Activated CD4-positive, alpha-beta T cell treated with anti-CD3 and anti-CD28 coated beads, Interleukin-2, amount 50 U/mL, for 48 hours (primary cell): ENCODE data around the gene TMEM151B.
A peak's percentile ranks its signal among the peaks of the same experiment; 100 is the strongest.

Experiments
- DNase-seq, 2 experiments: peaks; one replicate each; pipeline ENCODE4 v3.0.0-alpha.2; 2020

Gene TMEM151B

DNA sequence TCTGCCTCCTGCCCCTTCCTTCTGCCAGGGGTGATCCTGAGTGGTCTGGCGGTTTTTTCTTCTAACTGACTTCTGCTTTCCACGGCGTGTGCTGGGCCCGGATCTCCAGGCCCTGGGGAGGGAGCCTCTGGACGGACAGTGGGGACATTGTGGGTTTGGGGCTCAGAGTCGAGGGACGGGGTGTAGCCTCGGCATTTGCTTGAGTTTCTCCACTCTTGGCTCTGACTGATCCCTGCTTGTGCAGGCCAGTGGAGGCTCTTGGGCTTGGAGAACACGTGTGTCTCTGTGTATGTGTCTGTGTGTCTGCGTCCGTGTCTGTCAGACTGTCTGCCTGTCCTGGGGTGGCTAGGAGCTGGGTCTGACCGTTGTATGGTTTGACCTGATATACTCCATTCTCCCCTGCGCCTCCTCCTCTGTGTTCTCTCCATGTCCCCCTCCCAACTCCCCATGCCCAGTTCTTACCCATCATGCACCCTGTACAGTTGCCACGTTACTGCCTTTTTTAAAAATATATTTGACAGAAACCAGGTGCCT lies 36.6 kb upstream of the TMEM151B start:
- no peak for DNase-seq

- no peak for DNase-seq
These were observed 35.9 kb upstream of the TMEM151B start for GRCh38 chr6:44234101-44235025.

GRCh38 chr6:44235269-44235668 lies 35.0 kb upstream of the TMEM151B start:
- DNase-seq: no peak

GRCh38 chr6:44235891-44236516 lies 34.2 kb upstream of the TMEM151B start:
- DNase-seq: no peak

DNA sequence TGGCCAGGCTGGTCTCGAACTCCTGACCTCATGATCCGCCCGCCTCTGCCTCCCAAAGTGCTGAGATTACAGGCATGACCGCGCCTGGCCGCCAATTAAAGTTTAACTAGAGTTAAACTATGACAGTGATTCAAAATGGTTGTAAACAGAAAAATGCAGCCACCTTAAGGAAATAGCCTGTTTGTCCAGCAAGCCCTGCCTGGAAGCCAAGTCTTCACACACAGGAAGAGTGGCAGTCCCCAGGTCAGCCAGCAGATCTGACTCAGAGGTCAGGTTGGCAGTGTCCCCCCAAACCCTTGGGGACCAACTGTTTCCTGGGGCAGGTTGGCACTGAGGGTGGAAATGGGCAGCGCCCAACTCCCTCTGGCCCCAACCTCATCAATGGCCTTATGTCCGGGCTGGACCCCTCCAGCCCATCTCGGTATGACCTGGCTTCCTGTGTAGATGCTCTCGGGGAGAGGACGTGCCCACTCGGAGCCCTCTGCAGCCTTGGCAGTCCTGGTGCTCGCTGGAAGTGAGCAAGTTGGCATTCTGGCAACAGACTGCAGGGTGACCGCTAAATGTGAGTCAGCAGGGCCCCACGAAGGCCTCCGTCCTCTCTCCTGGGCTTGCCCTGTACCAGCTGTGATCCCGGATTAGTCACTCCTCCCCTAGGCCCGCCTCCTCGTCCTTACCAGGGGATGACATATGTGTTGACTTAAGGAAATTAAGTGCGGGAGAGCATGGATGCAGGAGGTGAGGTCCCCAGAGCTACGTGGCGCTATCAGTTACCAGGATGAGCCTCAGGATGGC lies 33.0 kb upstream of the TMEM151B start:
- DNase-seq: peak; percentile 79 to 84

DNA sequence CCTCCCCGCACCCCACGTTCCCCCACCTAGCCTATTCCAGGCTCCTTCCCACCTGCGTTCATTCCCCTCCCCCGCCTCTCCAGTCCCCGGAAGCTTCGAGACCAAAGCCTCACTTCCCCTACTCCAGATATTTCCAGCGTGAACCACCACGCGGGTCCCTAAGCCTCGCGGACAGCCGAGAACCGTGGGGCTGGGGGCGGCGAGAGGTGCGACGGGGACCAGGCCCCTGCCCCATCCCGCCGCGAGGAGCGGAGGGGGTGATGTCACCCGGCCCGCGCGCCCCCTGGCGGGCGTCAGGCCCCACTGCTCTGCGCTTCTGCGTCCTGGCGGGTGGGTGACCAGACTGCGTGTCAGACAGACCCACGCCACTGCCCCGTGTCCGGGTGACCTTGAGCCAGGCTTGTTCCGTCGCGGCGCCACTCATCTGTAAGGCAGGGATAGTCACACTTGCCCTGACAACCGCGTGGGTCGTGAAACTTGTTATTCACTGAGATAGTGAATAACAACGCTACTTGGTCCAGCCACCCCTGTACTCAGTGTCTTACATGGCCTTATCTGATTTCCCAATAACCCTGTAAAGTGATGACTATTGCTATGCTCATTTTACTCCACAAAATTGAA lies 32.3 kb upstream of the TMEM151B start:
- peak; percentile 79 to 84 for DNase-seq

DNA sequence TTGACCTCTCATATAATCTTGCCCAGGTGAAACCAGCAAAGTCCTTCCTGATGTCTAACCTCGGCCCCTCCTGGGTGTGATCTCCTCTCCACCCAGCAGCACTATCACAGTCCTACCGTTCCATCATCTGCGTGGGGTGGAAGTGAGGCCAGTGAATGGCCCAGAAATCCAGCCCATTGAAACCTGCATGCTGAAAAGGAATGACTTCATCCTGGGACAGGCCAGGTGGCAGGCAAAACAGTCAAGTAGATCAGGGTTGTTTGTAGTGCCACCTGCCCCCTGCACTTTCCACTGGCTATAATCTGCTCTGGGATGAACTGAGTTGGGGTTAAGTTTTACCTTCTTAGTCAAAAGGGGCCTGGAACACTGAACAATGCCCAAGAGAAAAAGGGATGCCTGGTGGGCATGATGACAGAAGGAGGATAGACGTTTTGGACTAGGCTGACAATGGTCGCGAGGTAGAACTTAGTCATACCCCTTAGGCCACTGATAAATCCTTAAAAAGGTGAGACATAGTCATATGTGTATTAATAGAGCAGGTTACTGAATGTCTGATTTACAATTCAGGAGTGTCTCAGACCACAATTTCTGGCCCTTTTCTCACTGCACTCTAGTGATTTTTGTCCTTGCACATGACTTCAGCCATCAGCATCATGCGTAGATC lies 31.4 kb upstream of the TMEM151B start:
- DNase-seq: no peak

DNA sequence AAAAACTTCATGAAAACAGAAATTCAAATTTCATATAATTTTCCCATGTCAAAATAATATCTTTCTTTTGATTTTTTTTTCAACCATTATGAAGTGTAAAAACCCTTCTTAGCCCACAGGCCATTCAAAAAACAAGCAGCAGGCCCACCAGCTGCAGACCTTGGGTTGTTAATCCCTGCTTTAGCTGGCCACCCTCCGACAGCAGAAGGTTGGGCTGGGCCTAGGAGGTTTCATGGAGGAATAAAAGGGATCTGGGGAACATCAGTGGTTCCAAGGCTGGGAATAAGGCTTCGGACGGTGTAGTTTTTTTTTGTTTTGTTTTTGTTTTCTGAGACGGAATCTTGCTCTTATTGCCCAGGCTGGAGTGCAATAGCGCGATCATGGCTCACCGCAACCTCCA lies 26.9 kb upstream of the TMEM151B start:
- no peak for DNase-seq

DNA sequence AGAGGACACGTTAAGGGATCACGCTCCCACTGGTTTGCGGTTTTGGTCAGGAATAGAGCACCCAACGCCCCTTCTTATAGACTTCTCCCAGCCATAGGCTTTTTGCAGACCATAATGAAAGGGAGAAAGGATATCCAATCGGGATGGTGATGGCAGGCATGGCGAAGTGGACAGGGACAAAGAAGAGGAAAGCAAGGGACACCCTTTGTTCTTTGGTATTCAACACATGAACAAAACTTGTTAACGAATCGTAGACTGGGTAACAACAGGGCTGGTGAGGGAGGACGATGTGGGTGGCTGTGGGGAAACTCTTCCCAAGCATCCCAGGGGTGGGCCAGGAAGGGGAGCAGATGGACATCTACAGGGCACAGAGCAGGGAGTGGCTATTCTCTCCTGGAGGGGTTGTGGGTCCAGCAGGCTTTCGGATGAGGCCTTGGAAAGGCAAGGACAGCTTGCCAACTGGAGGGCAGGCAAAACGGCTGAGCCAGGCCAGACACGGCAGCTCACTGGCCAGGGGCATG lies 24.8 kb upstream of the TMEM151B start:
- DNase-seq: no peak

- peak; percentile 91 to 92 for DNase-seq
These were observed 24.2 kb upstream of the TMEM151B start for GRCh38 chr6:44245912-44246662.

DNA sequence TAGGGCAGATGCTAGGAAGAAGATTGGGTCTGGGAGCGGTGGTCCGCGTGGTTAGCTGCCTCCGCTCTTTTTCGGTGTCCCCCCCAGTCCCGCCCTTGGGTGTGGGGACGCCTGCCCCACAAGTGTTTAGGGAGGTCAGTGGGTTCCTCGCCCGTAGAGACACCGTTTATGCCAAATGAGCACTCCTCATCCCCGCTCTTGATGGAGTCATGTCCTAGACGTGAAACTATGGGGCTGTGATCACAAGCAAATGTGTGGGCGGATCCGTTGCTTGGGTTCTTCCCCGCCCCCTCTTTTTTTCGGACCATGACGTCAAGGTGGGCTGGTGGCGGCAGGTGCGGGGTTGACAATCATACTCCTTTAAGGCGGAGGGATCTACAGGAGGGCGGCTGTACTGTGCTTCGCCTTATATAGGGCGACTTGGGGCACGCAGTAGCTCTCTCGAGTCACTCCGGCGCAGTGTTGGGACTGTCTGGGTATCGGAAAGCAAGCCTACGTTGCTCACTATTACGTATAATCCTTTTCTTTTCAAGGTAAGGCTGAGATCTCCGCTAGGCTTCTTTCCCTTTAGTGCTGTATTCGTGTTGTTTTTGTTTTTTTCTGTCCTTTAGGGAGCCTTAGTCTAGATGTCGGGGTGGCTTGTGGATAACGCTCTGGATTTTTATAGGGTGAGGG lies 23.4 kb upstream of the TMEM151B start, which contains the start of gene HSP90AB1:
HSP90AB1 (plus strand) TSS at position 439 of the 675 bp plus-strand sequence. CDS start 1,529 bp downstream, outside the sequence.
- DNase-seq: peak; percentile 98

DNA sequence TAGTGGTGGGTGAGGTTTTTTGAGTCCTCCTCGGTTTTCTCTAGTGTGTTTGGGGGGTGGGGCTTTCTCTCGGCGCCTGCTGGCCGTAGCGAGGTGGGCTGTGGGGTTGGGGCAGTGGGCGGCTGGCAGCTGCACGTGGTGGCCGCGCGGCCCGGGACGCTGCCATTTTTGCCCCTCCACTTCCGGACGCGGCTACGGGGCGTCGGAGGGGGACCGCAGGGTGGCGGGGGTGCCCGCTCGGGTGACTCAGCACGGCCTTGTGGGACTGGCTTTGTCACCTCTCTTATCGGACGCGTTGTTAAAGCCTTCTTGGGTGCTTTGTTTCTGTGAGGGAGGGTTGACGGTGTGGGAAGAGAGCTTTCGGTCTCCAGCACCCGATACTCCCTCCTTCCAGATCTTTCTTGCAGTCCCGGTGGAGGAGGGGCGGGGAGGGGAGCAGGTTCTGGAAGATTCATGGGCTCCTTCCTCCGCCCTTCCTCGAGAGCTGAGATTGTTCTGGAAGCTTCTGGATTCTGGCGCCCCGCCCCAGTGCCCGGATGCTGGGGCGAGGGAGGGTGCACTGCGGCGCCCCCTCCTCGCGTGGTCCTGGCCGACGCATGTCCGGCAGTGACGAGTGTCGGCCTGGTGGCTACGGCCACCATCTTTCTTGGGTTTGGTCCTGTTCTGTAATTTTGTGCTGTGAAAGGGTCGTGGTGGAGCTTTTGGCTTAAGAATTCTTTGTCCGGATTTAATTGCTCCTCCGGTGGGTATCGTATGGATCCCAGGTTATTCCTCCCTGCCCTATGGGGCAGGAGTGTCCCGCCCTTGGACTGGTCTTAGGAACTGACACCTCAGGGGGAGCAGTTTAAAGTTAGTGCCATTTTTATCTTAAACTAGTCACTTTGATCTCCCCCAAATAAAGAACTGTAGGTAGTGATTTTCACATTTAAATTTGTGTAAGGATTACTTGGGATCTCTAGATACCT lies 22.6 kb upstream of the TMEM151B start:
- DNase-seq: peak; percentile 86 to 87

GRCh38 chr6:44248579-44248978 lies 21.7 kb upstream of the TMEM151B start:
- DNase-seq: no peak

DNA sequence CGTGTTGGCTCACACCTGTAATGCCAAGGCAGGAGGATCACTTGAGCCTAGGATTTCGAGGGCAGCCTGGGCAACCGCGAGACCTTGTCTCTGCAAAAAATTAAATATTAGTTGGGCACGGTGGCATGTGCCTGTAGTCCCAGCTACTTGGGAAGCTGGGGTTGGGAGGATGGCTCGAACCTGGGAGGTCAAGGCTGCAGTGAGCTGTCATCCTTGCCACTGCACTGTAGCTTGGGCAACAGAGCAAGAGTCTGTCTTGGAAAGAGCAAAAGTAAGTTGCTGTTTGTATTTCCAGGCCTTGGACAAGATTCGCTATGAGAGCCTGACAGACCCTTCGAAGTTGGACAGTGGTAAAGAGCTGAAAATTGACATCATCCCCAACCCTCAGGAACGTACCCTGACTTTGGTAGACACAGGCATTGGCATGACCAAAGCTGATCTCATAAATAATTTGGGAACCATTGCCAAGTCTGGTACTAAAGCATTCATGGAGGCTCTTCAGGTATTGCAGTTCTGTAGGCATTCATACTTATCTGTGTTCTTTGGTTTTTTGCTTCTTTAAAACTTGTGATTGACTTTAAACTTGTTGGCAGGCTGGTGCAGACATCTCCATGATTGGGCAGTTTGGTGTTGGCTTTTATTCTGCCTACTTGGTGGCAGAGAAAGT lies 21.0 kb upstream of the TMEM151B start:
- DNase-seq: no peak

- DNase-seq: no peak
These were observed 20.1 kb upstream of the TMEM151B start for GRCh38 chr6:44250067-44250717.

GRCh38 chr6:44250718-44251123 lies 19.5 kb upstream of the TMEM151B start:
- DNase-seq: no peak

GRCh38 chr6:44251576-44252524 lies 18.4 kb upstream of the TMEM151B start:
- no peak for DNase-seq
